ENCODE measurements around the gene HNRNPUL1. TPM values are rescaled to one million over a fixed set of nuclear protein-coding genes. Genes with fewer than 3 reads are reported as not detected.

HNRNPUL1 gene
- total and polyA plus RNA-seq, 2 of the 8 experiments (the other 6 are each of a cell fraction or from before 2014, with no cell fraction given), result 99.5 to 264 TPM

DNA sequence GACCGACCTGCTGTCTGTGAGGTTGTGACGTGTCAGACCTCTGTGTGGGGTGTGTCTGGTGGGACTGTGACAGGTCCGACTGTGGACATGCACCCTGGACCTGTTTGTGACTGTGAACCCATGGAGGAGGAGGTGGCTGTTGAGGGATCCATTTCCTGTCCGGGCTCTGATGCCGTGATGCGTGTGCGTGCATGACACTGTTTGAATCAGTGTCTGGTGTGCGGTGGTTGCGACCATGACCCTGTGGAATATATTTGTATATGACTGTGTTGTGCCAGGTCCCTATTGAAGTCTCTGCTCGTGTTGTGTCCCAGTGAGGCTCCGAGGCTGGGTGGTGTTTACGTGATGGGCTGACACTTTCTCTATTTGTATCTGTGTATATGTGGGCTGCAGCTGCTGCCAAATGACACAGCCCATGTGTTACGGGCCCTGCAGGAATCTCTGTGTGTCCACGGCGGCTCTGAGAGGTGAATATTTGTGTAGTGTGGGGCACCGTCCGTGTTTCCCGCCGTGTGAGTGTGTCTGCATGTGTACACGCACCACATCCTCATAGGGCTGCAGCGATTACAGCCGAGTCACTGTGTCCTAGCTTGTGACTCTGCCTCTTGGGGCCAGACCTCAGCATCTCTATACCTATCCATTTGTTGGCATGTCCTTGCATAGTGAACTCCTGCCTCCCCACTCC, 64.1 kb downstream of the HNRNPUL1 start:
- FAIRE-seq (no peak), DNase-seq (ENCODE audit: low read depth in 1 of 2, low spot score in 2 of 2) (no peak)
- Histone ChIP-seq H3K56ac (replicated peaks; ENCODE audit: insufficient read length, low read depth, low read length) (no peak overlapping the region), H2BK12ac (ENCODE audit: low read depth, low read length) (peak overlapping the region; percentile 98; the same call in 1 of the 2 replicates), H3K4me3 (ENCODE audit: extremely low read depth in 1 of 4, insufficient read depth in 2 of 4, low read depth in 3 of 4, low read length in 4 of 4) (no peak overlapping the region), H2BK20ac (ENCODE audit: low read length) (peak overlapping the region; percentile 80; the same call in 1 of the 2 replicates), H3K14ac (ENCODE audit: insufficient read length) (no peak overlapping the region), H3K4me2 (ENCODE audit: insufficient read depth in 1 of 2, low read depth in 2 of 2, low read length in 2 of 2) (peak overlapping the region; percentile 61 to 98; a peak in 1 of 4 replicates), H4K20me1 (replicated peaks in 1 of 2; ENCODE audit: control insufficient read depth in 1 of 2, insufficient read depth in 2 of 2, low read length in 2 of 2) (peaks cover 0 to 4% of the 10 kb centered on the region in 2 experiments), H3K9ac (replicated peaks in 1 of 4; ENCODE audit: extremely low read depth in 1 of 4, low read depth in 3 of 4, low read length in 3 of 4) (0 out of 7 replicates have a peak overlapping the region, but pooled peaks of 1 of the 4 experiments have one; percentile 1), H3K23me2 (ENCODE audit: low read depth, low read length) (peaks cover 19% of the 10 kb centered on the region), H4K91ac (replicated peaks; ENCODE audit: insufficient read length, low read length) (peak overlapping the region; percentile 72), H3K27ac (ENCODE audit: low read depth, low read length) (no peak overlapping the region), H3K4me1 (replicated peaks in 1 of 4; ENCODE audit: control insufficient read depth in 3 of 4, insufficient read depth in 4 of 4, low read length in 3 of 4) (peaks cover 15 to 27% (median 20%) of the 10 kb centered on the region in 4 experiments), H2AFZ (ENCODE audit: low read length) (no peak overlapping the region), H4K8ac (ENCODE audit: extremely low read depth, insufficient read depth, low read length) (no peak overlapping the region; the same call in 1 of the 2 replicates), H3K79me1 (ENCODE audit: low read depth, low read length) (no peaks in the 10 kb centered on the region), H4K5ac (ENCODE audit: insufficient read length, low read depth, low read length) (no peak overlapping the region), H2BK120ac (replicated peaks; ENCODE audit: low read depth, low read length) (no peak overlapping the region), H3K36me3 (ENCODE audit: control insufficient read depth in 2 of 4, insufficient read depth in 4 of 4, low read length in 3 of 4) (no peaks in the 10 kb centered on the region), H3K18ac (ENCODE audit: extremely low read depth, low read length) (peak overlapping the region; percentile 71; the same call in 1 of the 2 replicates), H3K4ac (replicated peaks; ENCODE audit: insufficient read length, low read depth, low read length) (peak overlapping the region; percentile 29), H2AK5ac (ENCODE audit: low read depth, low read length) (peak overlapping the region; percentile 91; the same call in 1 of the 2 replicates), H3K23ac (ENCODE audit: insufficient read length) (no peak overlapping the region), H3K79me2 (ENCODE audit: control insufficient read depth in 1 of 2, insufficient read depth in 2 of 2, low read length in 2 of 2) (no peaks in the 10 kb centered on the region), H2BK5ac (ENCODE audit: low read depth, low read length) (peak overlapping the region; percentile 96), H2BK15ac (ENCODE audit: low read length) (peak overlapping the region; percentile 100), H3K9me3 (ENCODE audit: insufficient read depth in 2 of 2, low read depth in 1 of 2, low read length in 1 of 2) (no peaks in the 10 kb centered on the region), H3K27me3 (replicated peaks in 1 of 4; ENCODE audit: control insufficient read depth in 3 of 4, extremely low read depth in 1 of 4, insufficient read depth in 3 of 4, low read length in 3 of 4) (peaks cover 0 to 9% (median 0%) of the 10 kb centered on the region in 4 experiments; a peak in 3 of 7 replicates)
- WGBS, 2 experiments (ENCODE audit: extremely low coverage in 1 of 2, insufficient coverage in 1 of 2, insufficient read length in 1 of 2, insufficient replicate concordance in 2 of 2, low coverage in 1 of 2, low lambda C conversion rate in 2 of 2, missing lambda C conversion rate in 1 of 2), result 87% methylated on average over 22 of the region's 22 CpGs; no CpG with 5 or more reads in 1 of the 2 experiments
- POLR2A ChIA-PET (ENCODE audit: partially characterized antibody), result interaction anchor here (0.9 to 12.6 kb wide), 8 partner anchors 9 to 63 kb away, joined by 3 to 137 read pairs (median 3); partner anchors contain the start of gene CCDC97
- TF ChIP-seq EZH2 (IDR thresholded peaks at IDR 0.05; ENCODE audit: low read depth, low read length, severe bottlenecking), result no peak
- TF ChIP-seq SIX5 (IDR thresholded peaks at IDR 0.05; ENCODE audit: low read depth, low read length), result no peak
- TF ChIP-seq CTBP2 (IDR thresholded peaks at IDR 0.05; ENCODE audit: borderline replicate concordance, insufficient read depth, insufficient read length, low read length), result no peak
- no peak for TF ChIP-seq ASH2L (IDR thresholded peaks at IDR 0.05; ENCODE audit: low read length)
- TF ChIP-seq SAP30 (IDR thresholded peaks at IDR 0.05; ENCODE audit: insufficient read depth, insufficient replicate concordance, low read length), result no peak
- no peak for TF ChIP-seq SP2 (IDR thresholded peaks at IDR 0.05; ENCODE audit: low read length)
- TF ChIP-seq SIN3A (conservative IDR thresholded peaks at IDR 0.05 in 1 of 2, IDR thresholded peaks at IDR 0.05 in 1 of 2; ENCODE audit: low read depth in 1 of 2, low read length in 2 of 2), result no peak
- TF ChIP-seq RBBP5 (IDR thresholded peaks at IDR 0.05; ENCODE audit: borderline replicate concordance, low read depth, low read length), result no peak
- TF ChIP-seq JUN (IDR thresholded peaks at IDR 0.05; ENCODE audit: low read depth, low read length), result no peak
- CTCF ChIA-PET (ENCODE audit: partially characterized antibody), result interaction anchor here (0.6 to 1.6 kb wide), 2 partner anchors 38 to 442 kb away, joined by 3 to 5 read pairs; no protein-coding TSS in a partner anchor
